Adrenal gland (tissue), 12 donors: Measurements from ENCODE around the gene ARHGAP6. TPM values are rescaled to one million over a fixed set of nuclear protein-coding genes. Genes with fewer than 3 reads are reported as not detected.

Experiments used
- DNase-seq, 7 donors: peaks; one replicate each; pipeline ENCODE4 v3.0.0-alpha.2; 2019 to 2020
- H3K27ac ChIP-seq, 5 donors: fragments of 200-600 bp; sonication (generic) in 4 of 5; 1 replicate in 3 of 5; 2 replicates in 2 of 5; pipeline versions ENCODE4 v1.5.1 to v1.8.0; 2016 to 2020; ENCODE audit warnings: mild to moderate bottlenecking in 1 of 5
- H3K27me3 ChIP-seq: fragments of 200-600 bp; 2 replicates; pipeline ENCODE4 v1.8.0; 2021
- H3K36me3 ChIP-seq, 2 donors: fragments of 200-600 bp; replicated peaks in 1 of 2; 1 replicate in 1 of 2; 2 replicates in 1 of 2; pipeline versions ENCODE4 v1.5.1 to v1.8.0; 2018 to 2022
- H3K4me1 ChIP-seq, 2 donors: fragments of 200-600 bp; replicated peaks in 1 of 2; 1 replicate in 1 of 2; 2 replicates in 1 of 2; pipeline versions ENCODE4 v1.5.1 to v1.8.0; 2018 to 2021
- H3K4me3 ChIP-seq, 4 donors: fragments of 200-600 bp; sonication (generic) in 3 of 4; one replicate each; pipeline ENCODE4 v1.5.1; 2016 to 2018
- H3K9me3 ChIP-seq, 3 donors: fragments of 200-600 bp; sonication (generic) in 1 of 3; replicated peaks in 1 of 3; 1 replicate in 2 of 3; 2 replicates in 1 of 3; pipeline versions ENCODE4 v1.5.1 to v1.8.0; 2016 to 2021
- CTCF ChIP-seq, 6 experiments: fragments of 450-650 bp in 4 of 6; fragments of 200-600 bp in 2 of 6; sonication (generic) in 1 of 6; IDR thresholded peaks; 1 replicate in 5 of 6; 2 replicates in 1 of 6; pipeline versions ENCODE4 v1.5.1 to v1.8.0; 2016 to 2021; ENCODE audit warnings: antibody characterized with exemption in 6 of 6, mild to moderate bottlenecking in 2 of 6, moderate library complexity in 1 of 6
- POLR2A ChIP-seq, 2 donors: fragments of 450-650 bp; IDR thresholded peaks; one replicate each; pipeline ENCODE4 v1.6.1; 2017; ENCODE audit warnings: antibody characterized with exemption in 2 of 2, mild to moderate bottlenecking in 2 of 2, moderate library complexity in 1 of 2
- WGBS, 4 donors: extraction: QIAGEN DNeasy Blood & Tissue Kit in 2 of 4; methylation state at CpG; one replicate each; pipeline versions ENCODE4 v1.1.5 to v1.1.7; 2013 to 2017; 5-methylcytosine and 5-hydroxymethylcytosine counted together
- intact Hi-C, 2 donors: fragments of 100-400 bp; cut with DNase I; formaldehyde crosslinking; loops; one replicate each; pipeline versions ENCODE4 v1.14.1 to v1.15.0; 2022 to 2023
- polyA plus RNA-seq, 3 donors: library from polyadenylated mRNA; stranded (reverse); fragments of 200-250 nt in 2 of 3; fragments of 350-450 nt in 1 of 3; fragmentation: Illumina TruSeq in 1 of 3; extraction: RNeasy Lipid Tissue Mini Kit (QIAGEN cat#74804) in 1 of 3; gene quantifications; one replicate each; pipeline ENCODE4 v1.2.3, GENCODE V29; 2013 to 2014
- total RNA-seq, 9 donors: library from RNA; depleted of rRNA in 4 of 9; stranded (reverse); fragments of >200 nt in 4 of 9; fragments of 120-200 nt in 1 of 9; fragmentation: NEBNext Ultra II Directional in 1 of 9; extraction: Animal tissue kit (Norgen Biotek cat#: 25700) in 1 of 9; gene quantifications; one replicate each; pipeline versions ENCODE4 v1.1.0 to v1.2.4, GENCODE V29; 2013 to 2023
- donor health status: healthy with polysubstance abuse.
- donor health status: Bipolar disorder and iron deficiency.
- donor health status: DM: yes; HTN: yes; CAD: no.
- donor health status: DM: no; HTN: no; CAD: no.
- donor health status: DM: no; HTN: no; CAD: no.
- donor health status: DM: yes; HTN: yes; CAD: no.

ARHGAP6 gene
- total and polyA plus RNA-seq, 12 donors: 0.78 to 4.2 (median 2.7) TPM

GRCh38 chrX:11575332-11575731 lies 90.4 kb downstream of the ARHGAP6 start:
- intact Hi-C loops: no loop called here
- 72 to 88% (median 84%) methylated on average over 2 of the region's 2 CpGs for WGBS, 4 donors
- TF ChIP-seq CTCF (IDR thresholded peaks at IDR 0.05): no peak
- no peak for TF ChIP-seq POLR2A (IDR thresholded peaks at IDR 0.05)
- no peak overlapping the region for H3K27ac ChIP-seq
- H3K27me3 ChIP-seq: peaks cover 5% of the 10 kb centered on the region
- DNase-seq: no peak
- no peak overlapping the region for H3K4me3 ChIP-seq
- no peaks in the 10 kb centered on the region for H3K36me3 ChIP-seq
- H3K4me1 ChIP-seq: no peaks in the 10 kb centered on the region
- no peaks in the 10 kb centered on the region for H3K9me3 ChIP-seq

- Histone ChIP-seq H3K9me3 (no peaks in the 10 kb centered on the region), H3K27ac (no peak overlapping the region), H3K4me1 (no peaks in the 10 kb centered on the region), H3K4me3 (no peak overlapping the region), H3K36me3 (no peaks in the 10 kb centered on the region), H3K27me3 (no peaks in the 10 kb centered on the region)
- intact Hi-C loops: no loop called here
- no peak for DNase-seq
- 66 to 84% (median 73%) methylated on average over 7 of the region's 7 CpGs for WGBS, 4 donors
- TF ChIP-seq CTCF (IDR thresholded peaks at IDR 0.05): no peak
- no peak for TF ChIP-seq POLR2A (IDR thresholded peaks at IDR 0.05)
Measured at GRCh38 chrX:11567528-11568220, 98.0 kb downstream of the ARHGAP6 start.

GRCh38 chrX:11566789-11567188 lies 98.9 kb downstream of the ARHGAP6 start:
- no peak overlapping the region for H3K4me3 ChIP-seq
- TF ChIP-seq POLR2A (IDR thresholded peaks at IDR 0.05): no peak
- TF ChIP-seq CTCF (IDR thresholded peaks at IDR 0.05): no peak
- no peak for DNase-seq
- H3K4me1 ChIP-seq: no peaks in the 10 kb centered on the region
- H3K36me3 ChIP-seq: no peaks in the 10 kb centered on the region
- intact Hi-C loops: no loop called here
- no peaks in the 10 kb centered on the region for H3K9me3 ChIP-seq
- WGBS, 4 donors: 74 to 94% (median 83%) methylated on average over 2 of the region's 2 CpGs
- no peak overlapping the region for H3K27ac ChIP-seq
- no peaks in the 10 kb centered on the region for H3K27me3 ChIP-seq

- Histone ChIP-seq H3K4me1 (no peaks in the 10 kb centered on the region), H3K9me3 (no peaks in the 10 kb centered on the region), H3K36me3 (no peaks in the 10 kb centered on the region), H3K4me3 (no peak overlapping the region), H3K27me3 (no peaks in the 10 kb centered on the region), H3K27ac (no peak overlapping the region)
- TF ChIP-seq POLR2A (IDR thresholded peaks at IDR 0.05): no peak
- TF ChIP-seq CTCF (IDR thresholded peaks at IDR 0.05): no peak
- intact Hi-C loops: no loop called here
- DNase-seq: no peak
Measured at GRCh38 chrX:11566173-11566572, 99.5 kb downstream of the ARHGAP6 start.
